Subcutaneous adipose tissue (tissue), 4 donors: ENCODE measurements around the gene SRBD1. TPM values are rescaled to one million over a fixed set of nuclear protein-coding genes. Genes with fewer than 3 reads are reported as not detected.

Experiments
- total RNA-seq, 4 donors: library from RNA; depleted of rRNA; stranded (reverse); fragments of >200 nt; gene quantifications; one replicate each; pipeline ENCODE4 v1.1.0, GENCODE V29; 2016
- TF ChIP-seq, protein P1 (sequence below): fragments of 450-650 bp; IDR thresholded peaks from one replicate; pipeline ENCODE4 v1.5.1; 2016; ENCODE audit warnings: low read depth, mild to moderate bottlenecking, control low read depth, antibody characterized with exemption, moderate library complexity

The SRBD1 gene
- total RNA-seq, 4 donors from 2014 or later, result 20.3 to 28.0 (median 23.5) TPM

GRCh38 chr2:45607701-45608100, 3.4 kb downstream of the SRBD1 start:
- TF ChIP-seq, protein P1, sequence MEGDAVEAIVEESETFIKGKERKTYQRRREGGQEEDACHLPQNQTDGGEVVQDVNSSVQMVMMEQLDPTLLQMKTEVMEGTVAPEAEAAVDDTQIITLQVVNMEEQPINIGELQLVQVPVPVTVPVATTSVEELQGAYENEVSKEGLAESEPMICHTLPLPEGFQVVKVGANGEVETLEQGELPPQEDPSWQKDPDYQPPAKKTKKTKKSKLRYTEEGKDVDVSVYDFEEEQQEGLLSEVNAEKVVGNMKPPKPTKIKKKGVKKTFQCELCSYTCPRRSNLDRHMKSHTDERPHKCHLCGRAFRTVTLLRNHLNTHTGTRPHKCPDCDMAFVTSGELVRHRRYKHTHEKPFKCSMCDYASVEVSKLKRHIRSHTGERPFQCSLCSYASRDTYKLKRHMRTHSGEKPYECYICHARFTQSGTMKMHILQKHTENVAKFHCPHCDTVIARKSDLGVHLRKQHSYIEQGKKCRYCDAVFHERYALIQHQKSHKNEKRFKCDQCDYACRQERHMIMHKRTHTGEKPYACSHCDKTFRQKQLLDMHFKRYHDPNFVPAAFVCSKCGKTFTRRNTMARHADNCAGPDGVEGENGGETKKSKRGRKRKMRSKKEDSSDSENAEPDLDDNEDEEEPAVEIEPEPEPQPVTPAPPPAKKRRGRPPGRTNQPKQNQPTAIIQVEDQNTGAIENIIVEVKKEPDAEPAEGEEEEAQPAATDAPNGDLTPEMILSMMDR, result no peak

GRCh38 chr2:45606796-45607195, 4.3 kb downstream of the SRBD1 start:
- TF ChIP-seq, protein P1, result no peak

- TF ChIP-seq, protein P1, result no peak
Observed at GRCh38 chr2:45605116-45605515, 6.0 kb downstream of the SRBD1 start.

DNA sequence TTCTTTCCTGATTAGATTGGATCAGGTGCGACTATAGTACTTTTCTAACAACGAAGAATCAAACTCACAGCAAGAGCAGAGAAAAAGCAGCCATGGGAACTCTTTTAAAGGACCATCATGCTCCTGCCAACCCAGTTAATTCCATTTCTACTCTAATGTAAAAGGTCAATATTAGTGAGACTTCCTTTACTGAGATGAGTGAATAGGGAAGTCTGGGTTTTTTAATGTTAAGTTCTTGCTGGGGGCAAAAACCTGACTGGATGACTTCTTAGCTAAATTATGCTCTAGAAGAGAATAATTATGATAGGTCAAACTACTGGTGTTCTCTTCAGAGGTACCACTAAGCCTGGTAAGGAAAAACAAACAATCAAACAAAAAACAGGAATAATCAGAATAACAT, 8.4 kb downstream of the SRBD1 start:
- TF ChIP-seq, protein P1, result no peak

- TF ChIP-seq, protein P1, result no peak
Observed at GRCh38 chr2:45598545-45598944, 12.5 kb downstream of the SRBD1 start.

- TF ChIP-seq, protein P1, result no peak
Observed at GRCh38 chr2:45596761-45597160, 14.3 kb downstream of the SRBD1 start.

GRCh38 chr2:45595721-45596435, 15.2 kb downstream of the SRBD1 start:
- TF ChIP-seq, protein P1, result no peak
